K562 (cell line): ENCODE measurements around the gene TMEM154. TPM values are rescaled to one million over a fixed set of nuclear protein-coding genes. Genes with fewer than 3 reads are reported as not detected.

Experiments
- BCOR ChIP-seq: fragments of 450-650 bp; IDR thresholded peaks from 2 replicates; pipeline ENCODE4 v1.6.1; 2016
- BRD9 ChIP-seq: fragments of 450-650 bp; IDR thresholded peaks from 2 replicates; pipeline ENCODE4 v1.6.1; 2018; ENCODE audit warnings: low read depth; ENCODE audit not compliant: partially characterized antibody
- MEIS2 ChIP-seq: fragments of 450-650 bp; IDR thresholded peaks from 2 replicates; pipeline ENCODE4 v1.6.1; 2014; ENCODE audit warnings: mild to moderate bottlenecking; ENCODE audit not compliant: partially characterized antibody
- MYC ChIP-seq, 2 experiments: fragments of 250-450 bp in 1 of 2; sonication (Bioruptor Pico) in 1 of 2; IDR thresholded peaks; 2 replicates each; pipeline versions ENCODE4 v1.5.1 to v1.6.1; 2012 to 2021; ENCODE audit warnings: low read depth in 2 of 2, borderline replicate concordance in 1 of 2, improper control_type of control experiment in 1 of 2, low read length in 1 of 2, mild to moderate bottlenecking in 1 of 2, moderate library complexity in 1 of 2
- POLR2A ChIP-seq: fragments of 450-650 bp; conservative IDR thresholded peaks from 2 replicates; pipeline ENCODE4 v1.6.1; 2016
- SNIP1 ChIP-seq: fragments of 450-650 bp; IDR thresholded peaks from 2 replicates; pipeline ENCODE4 v1.7.1; 2017; ENCODE audit warnings: low read depth, mild to moderate bottlenecking
- ZFP1 ChIP-seq: fragments of 450-650 bp; formaldehyde crosslinking; IDR thresholded peaks from 2 replicates; pipeline ENCODE4 v1.4.0; 2020; ENCODE audit warnings: mild to moderate bottlenecking, mixed read lengths
- ZNF764 ChIP-seq: fragments of 250-450 bp; sonication (Bioruptor Pico); IDR thresholded peaks from 2 replicates; pipeline ENCODE4 v1.4.0; 2020; ENCODE audit warnings: low read depth, mild to moderate bottlenecking, moderate library complexity
- polyA plus RNA-seq, 8 experiments: library from polyadenylated mRNA; depleted of rRNA in 4 of 8; stranded (reverse) in 5 of 8; unstranded in 3 of 8; fragments of >200 nt; fragmentation: Nextera tagmentation in 2 of 8; fragmentation: Illumina TruSeq in 1 of 8; extraction: Ambion mirVana in 2 of 8; extraction: Trizol in 1 of 8; gene quantifications; 2 replicates each; pipeline versions ENCODE4 v1.2.1 to v1.2.3, GENCODE V29; 2011 to 2014; ENCODE audit warnings: inconsistent platforms in 1 of 8, missing spikeins in 1 of 8
- total RNA-seq, 7 experiments: library from RNA; depleted of rRNA in 6 of 7; stranded (reverse); fragments of >200 nt in 6 of 7; fragmentation: Illumina TruSeq in 2 of 7; extraction: Trizol in 2 of 7; gene quantifications; 2 replicates each; pipeline versions ENCODE4 v1.2.1 to v1.2.3, GENCODE V29; 2011 to 2021; ENCODE audit warnings: low replicate concordance in 1 of 7
- TF ChIP-seq, protein P1 (sequence below), 2 experiments: fragments of 250-450 bp in 1 of 2; fragments of 450-650 bp in 1 of 2; sonication (Bioruptor Pico) in 1 of 2; IDR thresholded peaks; 2 replicates each; pipeline versions ENCODE4 v1.6.1 to v1.8.0; 2016 to 2021; ENCODE audit warnings: mild to moderate bottlenecking in 2 of 2, moderate library complexity in 2 of 2, missing compliant biosample characterization in 1 of 2, missing genetic modification characterization in 1 of 2
- TF ChIP-seq, protein P2 (sequence below): fragments of 450-650 bp; IDR thresholded peaks from 2 replicates; pipeline ENCODE4 v1.6.1; 2014; ENCODE audit warnings: low read depth, mild to moderate bottlenecking, moderate library complexity, borderline replicate concordance

TMEM154 gene
- total and polyA plus RNA-seq, 9 of the 15 experiments (the other 6 are each of a cell fraction or from before 2014, with no cell fraction given), result 0.13 to 1.8 (median 0.58) TPM

DNA sequence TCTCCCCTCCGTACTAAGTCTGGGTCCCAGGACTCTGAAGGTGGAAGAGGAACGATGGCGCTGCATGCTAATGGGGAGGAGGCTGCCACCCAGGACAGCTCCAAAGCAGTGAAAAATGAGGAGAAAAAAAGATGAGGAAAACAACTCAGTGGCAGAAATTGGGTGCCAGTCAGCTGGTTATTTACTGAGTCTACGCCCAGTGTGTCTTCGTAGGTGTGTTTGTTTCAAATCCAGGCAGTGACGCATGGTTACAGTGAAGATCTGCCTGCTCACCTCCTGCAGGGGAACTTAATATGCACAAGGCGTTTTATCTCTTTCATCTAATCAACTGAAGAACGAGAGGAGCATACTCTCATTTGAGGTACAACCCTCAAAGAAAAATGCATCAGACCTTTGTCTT is 73.0 kb downstream of the TMEM154 start (continued):
- TF ChIP-seq, protein P1, sequence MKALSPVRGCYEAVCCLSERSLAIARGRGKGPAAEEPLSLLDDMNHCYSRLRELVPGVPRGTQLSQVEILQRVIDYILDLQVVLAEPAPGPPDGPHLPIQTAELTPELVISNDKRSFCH (CRISPR knock-in tag; IDR thresholded peaks at IDR 0.05), result no peak
- TF ChIP-seq, protein P1 (tag; IDR thresholded peaks at IDR 0.05), result no peak
- TF ChIP-seq ZFP1 (CRISPR knock-in tag) (no peak), ZNF764 (CRISPR knock-in tag) (no peak), MEIS2 (no peak), POLR2A (no peak), BRD9 (no peak), MYC (IDR thresholded peaks at IDR 0.05; ENCODE audit: low read depth, low read length) (no peak), MYC (CRISPR knock-in tag; IDR thresholded peaks at IDR 0.05; ENCODE audit: borderline replicate concordance, low read depth) (no peak), SNIP1 (no peak), BCOR (no peak)
- TF ChIP-seq, protein P2, sequence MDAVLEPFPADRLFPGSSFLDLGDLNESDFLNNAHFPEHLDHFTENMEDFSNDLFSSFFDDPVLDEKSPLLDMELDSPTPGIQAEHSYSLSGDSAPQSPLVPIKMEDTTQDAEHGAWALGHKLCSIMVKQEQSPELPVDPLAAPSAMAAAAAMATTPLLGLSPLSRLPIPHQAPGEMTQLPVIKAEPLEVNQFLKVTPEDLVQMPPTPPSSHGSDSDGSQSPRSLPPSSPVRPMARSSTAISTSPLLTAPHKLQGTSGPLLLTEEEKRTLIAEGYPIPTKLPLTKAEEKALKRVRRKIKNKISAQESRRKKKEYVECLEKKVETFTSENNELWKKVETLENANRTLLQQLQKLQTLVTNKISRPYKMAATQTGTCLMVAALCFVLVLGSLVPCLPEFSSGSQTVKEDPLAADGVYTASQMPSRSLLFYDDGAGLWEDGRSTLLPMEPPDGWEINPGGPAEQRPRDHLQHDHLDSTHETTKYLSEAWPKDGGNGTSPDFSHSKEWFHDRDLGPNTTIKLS, result no peak
